HG02973 (cell line): ENCODE measurements around the gene BDH2.

ENCODE experiments used
- ATAC-seq: cut with Tn5 transposase; IDR thresholded peaks from one replicate; pipeline ENCODE4 v1.9.1; 2021; ENCODE audit warnings: moderate library complexity; ENCODE audit not compliant: unreplicated experiment

Gene BDH2

DNA sequence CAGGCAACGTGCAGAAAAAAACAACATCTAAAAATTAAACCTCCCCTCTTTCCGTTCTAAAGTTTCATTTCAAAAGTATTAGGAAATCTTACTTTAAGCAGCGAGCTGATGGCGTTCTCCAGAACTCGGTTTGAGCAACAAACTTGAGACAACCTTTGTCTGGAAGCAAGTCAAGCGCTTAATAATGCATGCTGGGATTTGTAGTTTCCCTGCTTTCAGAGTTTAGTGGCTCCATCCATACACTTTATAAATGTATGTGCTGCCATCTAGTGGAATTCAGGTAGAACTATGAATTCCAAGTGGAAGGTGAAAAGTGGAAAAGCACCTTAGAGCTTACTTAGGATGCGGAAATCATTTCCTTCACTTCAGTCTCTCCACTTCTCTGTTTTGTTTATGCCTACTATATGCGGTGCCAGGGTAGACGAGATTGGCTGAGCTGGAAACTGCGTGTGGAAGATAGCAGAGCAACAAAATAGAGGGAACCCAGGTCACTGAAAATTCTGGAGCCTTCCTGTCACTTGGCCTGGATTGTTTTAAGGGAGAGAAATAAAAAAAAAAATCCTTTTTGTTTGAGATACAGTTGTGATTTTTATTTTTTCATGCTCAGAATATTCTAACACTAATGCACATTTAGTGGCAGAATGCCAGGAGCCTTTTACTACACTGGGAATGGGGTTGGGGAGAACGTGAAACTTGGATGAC lies at the start of gene BDH2:
Gene BDH2, minus strand, starts transcription at position 144 of the 702 bp plus-strand sequence. CDS start 3,580 bp downstream, outside the sequence.
- ATAC-seq, result peak; percentile 98

DNA sequence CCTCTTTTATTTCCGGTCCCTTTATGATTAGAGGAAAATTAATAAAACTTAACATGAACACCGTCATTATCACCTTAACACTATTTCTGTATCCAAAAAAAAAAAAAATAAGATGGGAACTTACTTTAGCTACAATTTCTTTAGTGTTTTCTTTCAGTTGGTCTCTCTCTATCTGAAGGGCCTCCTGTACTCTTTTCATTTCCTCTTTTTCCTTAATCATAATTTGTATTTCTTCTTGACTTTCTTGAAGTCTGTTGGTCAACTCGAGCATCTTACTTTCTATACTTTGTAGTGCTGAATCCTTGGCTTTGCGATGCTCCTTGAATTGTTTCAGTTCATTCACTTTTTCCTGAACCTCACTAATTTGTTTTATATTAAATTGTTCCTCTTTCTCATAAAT lies 45.3 kb upstream of the BDH2 start:
- no peak for ATAC-seq

DNA sequence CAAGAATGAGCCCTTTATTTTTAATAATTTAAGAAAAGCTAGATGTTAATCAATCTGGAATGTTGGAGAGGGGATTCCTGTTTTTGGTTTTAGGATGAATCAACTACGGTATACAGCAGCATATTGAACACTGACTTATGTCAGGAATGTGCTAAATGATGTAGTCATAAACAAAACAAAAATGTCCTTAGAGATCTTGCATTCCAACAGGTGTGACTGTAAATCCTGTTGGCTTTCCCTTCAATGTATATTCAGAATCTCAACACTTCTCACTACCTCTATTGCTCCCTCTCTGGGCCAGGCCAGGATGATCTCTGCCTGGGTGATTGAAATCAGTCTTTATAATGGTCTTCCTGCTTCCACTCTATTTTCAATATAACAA lies 37.8 kb upstream of the BDH2 start:
- no peak for ATAC-seq

DNA sequence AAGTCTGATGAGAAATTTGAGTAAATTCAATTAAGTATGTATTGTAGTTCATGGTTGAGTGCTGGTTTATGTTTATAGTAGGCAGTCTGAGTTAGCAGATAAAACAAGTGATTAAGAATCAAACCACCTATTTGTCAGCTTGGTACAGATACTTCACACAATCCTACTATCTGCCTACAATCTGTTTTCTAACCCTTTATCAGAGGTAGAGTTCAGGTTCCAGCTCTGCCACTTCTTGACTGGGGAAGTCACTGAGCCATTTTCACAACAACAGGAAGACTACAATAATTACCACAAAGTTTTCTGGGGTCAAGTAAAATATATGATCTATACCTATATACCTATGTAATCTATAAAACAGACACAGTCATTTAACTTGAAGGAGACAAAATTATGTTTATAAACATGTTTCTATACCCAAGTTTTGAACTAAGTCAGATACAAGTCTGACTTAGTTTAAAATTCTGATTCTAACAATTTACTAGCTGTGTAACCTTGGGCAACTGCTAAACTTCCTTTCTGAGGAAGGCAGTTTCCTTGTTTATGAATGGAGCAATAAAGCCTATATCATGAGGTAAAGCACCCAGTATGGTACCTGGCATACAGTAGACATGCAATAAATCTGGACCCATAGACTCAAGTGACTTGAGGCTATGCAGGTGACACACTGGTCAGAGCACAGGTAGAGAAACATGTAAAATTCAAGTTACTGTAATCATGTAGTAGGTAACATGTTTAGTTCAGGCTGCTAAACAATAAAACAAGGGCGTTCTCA lies 37.2 kb upstream of the BDH2 start:
- ATAC-seq, result no peak

DNA sequence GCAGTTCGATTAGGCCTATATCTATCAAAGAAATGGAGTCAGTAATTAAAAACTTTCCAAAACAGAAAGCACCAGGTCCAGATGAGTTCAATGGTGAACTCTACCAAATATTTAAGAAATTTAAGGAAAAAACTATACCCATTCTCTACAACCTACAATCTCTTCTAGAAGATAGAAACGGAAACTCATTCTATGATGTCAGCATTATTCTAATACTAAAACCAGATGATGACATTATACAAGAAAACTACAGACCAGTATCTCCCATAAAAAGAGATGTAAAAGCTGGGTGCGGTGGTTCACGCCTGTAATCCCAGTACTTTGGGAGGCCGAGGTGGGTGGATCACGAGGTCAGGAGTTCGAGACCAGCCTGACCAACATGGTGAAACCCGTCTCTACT lies 29.5 kb upstream of the BDH2 start:
- no peak for ATAC-seq

DNA sequence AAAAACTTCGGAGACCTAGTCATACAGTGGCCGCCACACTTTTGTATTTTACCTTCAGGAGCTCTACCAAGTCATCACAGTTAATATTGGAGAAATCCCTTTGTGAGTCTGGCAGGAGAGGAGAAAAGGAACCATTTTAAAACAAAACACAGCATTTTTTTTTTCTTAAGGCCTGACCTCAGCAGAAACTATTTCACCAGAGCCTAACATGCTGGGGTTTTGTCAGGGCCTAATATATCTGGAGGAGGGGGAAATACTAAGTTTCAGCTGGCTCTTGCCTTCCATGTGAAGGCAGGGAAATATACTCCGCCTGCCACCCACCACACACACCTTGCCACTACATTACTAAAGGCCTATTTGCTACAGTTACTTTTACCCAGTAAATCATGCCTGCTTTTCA lies 26.5 kb upstream of the BDH2 start:
- ATAC-seq, result no peak

DNA sequence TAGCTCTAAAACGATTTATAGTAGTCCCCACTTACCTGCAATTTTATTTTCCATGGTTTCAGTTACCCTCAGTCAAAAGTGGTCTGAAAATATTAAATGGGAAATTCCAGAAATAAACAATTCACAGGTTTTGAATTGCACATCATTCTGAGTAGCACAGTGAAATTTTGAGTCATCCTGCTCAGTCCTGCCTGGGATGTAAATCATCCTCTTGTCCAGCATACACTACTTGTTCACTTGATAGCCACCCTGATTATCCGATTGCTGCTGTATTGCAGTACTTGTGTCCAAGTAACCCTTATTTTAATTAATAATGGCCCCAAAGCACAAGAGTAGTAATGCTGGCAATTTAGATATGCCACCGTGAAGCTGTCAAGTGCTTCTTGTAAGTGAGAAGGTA lies 23.5 kb upstream of the BDH2 start:
- ATAC-seq, result no peak

DNA sequence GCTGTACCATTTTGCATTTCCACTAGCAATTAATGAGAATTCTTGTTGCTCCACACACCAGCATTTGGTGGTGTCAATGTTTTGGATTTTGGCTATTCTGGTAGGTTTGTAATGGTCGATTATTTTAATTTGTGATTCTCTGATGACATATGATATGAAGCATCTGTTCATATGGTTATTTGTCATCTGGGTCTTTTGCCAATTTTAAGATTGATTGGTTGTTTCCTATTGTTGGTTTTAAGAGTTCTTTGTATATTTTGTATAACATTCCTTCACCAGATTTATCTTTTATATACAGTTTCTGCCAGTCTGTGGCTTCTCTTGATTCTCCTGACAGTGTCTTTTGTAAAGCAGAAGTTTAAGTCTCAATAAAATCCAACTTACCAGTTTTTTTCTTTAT lies 18.5 kb upstream of the BDH2 start:
- no peak for ATAC-seq

DNA sequence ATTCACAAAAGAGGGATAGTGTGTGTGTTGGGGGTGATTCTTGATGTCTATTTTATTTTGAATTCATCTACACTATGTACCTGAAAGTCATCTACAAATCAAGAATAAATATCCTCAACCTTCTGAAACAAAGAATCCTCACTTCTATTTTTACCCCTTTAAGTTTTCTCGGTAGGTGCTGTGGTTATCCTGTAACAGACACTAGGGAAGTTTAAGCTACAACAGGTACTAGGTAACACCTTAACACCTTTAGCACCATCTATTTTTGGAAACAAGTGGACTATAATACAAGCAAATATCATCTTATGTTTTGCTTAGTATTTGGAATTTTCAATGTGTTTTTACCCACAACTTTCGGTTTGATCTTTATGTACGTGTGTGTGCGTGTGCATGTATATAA lies 12.0 kb upstream of the BDH2 start:
- ATAC-seq, result no peak

DNA sequence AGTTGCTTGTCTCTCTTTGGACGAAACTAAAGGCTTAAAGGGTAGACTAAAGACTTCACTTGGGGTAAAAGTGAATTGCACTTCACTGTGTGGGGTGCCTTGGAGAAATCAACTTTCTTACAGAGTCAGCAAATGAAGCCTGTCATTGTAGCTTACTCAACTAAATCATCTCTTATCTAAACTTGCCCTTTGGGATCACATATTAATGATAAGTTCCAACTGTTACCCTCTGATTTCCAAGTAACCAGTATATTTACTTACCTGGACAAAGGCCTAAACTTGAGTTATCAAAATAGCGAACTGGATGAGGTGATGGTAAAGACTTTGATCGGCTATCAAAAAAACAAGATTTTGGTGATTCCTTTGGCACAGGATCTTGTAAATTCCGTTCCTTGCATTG lies 8.9 kb upstream of the BDH2 start:
- ATAC-seq, result no peak

DNA sequence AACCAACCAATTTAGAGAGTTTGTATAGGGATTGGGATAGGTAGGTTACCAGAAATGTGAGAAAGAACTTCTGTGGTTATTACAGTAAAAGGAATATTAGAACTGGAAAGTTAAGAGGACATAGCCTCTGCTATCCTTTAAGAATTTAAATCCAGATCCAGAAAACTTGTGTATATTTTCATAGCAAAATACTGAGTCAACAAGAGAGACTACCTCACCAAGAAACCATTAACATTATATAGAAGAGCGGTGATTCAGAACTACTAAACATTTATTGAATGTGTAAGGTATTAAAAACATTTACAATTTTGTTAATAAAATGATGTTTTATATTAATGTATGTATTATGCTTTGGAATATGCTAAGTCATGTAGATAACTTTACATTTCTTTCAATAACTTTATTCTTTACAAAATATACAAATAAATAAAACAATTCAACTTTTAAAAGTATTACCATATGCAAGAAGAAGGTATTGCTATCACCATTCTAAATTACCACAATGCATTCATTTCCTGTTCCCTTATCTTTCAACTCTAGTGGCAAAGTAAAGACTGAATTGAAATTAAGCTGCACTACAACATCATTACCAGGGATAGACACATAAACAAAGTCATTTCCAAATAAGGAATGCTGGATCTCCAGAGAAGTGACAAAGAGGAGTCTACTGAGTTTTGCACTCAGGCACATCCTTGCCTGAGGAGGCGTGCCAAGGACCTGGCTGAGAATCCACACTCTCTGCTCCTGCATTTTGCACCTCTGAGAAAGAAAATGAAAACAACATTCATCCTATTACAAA lies 6.1 kb upstream of the BDH2 start:
- ATAC-seq, result no peak

DNA sequence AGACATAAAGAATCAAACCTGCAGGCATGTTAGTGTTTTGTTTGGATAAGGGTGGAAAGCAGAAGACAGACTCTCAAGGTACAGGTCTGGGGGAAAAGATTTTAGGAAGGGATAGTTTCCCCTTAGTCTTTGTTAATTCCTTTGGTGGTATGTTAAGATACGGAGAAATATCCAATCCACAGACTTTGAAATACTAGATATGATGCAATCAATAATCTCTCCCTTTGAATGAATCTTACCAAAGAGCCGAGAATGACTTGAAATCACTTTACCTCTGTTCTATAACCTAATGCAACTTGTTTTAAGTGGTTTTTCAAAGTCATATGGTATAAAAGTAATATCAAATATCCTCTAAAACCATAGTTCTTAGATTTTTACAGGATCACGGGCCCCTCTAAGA lies 5.3 kb upstream of the BDH2 start:
- ATAC-seq, result no peak

DNA sequence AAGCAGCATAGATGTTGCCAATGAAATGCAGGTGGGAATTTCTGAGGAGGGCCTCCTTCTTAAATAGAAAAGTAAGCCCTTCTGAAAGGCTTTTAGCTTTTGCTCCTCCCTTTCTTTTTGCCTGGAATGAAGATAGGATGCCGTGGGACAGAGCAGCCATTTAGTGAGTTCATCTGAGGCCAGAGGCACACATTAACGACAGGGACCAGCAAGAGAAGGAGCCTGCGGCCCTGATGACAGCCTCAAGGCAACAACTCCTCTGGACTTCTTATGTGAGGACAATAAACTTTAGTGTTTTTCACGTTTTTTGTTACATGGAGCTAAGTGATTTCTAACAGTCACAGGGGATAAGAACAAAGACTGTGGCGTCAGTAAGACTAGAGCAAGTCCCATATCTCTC lies 1.1 kb upstream of the BDH2 start:
- no peak for ATAC-seq

DNA sequence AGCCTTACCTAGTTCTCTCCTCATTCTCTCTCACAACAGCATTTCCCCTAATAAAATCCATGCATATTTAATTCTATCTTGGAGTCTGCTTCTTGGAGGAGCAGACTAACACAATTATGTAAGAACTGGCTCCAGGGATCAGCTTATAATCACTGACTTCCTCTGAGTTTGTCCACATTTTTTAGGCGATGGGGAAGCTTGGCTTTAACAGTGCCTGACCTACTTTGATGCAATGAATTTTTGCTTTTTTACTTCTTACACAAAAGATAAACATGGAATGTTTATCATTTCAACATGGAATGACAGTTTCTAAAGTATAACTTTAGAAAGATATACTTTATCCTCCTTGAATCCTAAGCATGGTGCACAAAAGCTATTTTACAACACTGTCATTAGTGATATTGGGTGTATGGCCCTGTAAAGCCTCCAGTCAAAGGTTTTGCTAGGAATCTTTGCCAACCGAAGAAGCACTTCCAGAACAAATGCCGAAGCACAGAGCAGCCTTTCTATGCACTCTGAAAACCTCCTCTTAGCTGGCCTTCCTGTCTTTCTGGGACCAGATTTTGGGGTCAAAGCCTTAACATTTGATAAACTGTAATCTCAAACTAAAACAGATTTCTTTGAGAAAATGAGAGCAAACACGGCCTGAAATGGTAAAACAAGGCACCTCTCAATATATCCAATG lies 736 bp downstream of the BDH2 start:
- no peak for ATAC-seq

DNA sequence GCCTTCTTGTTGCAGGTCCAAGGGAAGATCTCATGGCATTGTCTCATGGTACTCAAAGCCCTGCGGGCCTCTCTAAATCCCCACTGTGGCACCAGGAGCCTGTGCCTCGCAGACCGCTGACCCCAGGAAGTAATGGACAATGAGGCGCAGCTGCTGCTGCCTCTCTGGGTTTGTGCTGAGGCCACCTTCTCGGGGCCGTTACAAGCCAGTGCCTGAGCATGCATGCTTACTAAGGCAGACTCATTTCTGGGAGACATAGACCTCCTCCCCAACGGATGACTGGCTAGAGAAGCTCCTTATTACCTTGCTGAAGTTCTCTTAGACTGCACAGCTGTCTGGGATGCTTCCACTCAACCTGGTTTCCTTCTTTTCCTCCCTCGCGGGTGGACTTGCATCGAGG lies 1.3 kb downstream of the BDH2 start:
- no peak for ATAC-seq

DNA sequence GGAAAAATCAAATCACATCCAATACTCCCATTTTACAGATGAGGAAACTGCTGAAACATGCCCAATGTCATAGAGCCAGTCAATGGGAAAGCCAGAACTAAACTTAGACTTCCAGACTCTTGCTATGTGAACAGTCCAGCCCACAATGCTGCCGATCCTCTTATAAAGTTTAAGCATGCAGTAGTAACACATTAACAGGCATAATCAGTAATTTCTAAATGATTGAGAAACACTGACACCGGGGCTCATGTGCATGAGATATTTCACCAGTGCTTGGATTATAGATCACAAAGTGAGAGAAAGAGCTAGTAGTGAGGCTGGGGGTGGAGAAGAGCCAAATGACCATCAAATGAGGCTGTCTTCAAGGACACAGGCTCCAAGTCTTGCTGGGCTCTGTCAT lies 2.5 kb downstream of the BDH2 start:
- no peak for ATAC-seq

DNA sequence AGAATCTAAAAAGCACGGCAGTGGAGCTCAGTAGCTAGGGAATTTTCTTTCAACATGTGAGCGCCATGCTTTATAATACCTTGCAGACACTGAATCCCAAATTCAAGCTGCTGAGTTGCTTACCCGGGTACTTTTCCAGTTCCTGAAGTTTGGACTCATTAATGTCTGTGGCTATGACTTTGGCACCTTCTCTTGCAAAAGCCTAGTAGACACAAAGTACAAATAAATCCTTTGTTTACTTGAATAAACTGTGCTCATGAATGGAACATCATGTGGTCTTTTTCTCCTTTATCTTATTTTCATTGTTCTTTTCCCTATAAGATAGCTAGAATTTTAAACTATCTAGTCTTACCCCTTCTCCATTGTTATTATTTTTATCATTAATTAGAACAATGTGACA lies 4.6 kb downstream of the BDH2 start:
- no peak for ATAC-seq

DNA sequence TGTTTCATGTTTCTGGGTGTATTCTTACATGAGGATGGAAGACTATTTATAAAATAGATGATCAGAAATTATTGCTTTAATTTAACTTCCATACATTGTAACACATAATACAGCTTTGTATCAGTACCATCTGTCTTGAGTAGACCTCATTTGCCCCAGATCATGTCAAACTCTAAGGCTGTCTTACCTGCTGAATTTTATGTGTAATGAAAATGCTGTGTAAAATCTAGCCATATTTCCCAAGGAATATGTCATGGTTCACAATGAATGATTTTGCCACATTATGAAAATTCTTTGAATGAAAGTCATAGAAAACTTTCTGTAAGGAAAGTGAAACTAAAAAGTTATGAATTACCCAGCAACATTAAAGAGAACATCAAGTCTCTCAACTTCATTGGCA lies 7.4 kb downstream of the BDH2 start:
- ATAC-seq, result no peak

DNA sequence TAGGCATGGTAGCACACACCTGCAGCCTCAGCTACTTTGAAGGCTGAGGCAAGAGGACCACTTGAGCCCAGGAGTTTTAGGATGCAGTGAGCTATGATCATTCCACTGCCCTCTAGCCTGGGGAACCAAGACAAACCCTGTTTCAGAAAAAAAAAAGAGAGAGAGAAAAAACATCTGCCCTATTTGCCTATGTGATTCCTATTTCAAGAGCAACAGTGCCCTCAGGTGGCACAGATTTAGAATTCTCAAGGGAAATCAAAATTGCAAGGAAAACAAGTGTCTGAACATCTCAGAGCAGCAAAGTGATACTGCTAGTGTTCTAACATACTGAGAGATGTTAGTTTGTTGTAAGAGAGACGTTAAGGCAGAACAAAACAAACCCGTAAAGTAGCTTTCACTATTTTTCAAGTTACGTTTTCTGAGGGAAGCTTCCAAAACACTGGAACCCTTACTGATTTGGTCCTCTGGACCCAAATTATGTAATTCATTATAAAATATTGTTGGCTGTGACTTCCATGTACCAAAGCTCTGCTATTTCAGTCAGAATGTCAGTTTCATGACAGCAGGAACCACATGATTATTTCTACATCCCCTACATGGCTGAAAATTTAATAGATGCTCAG lies 7.9 kb downstream of the BDH2 start:
- peak; percentile 69 for ATAC-seq

DNA sequence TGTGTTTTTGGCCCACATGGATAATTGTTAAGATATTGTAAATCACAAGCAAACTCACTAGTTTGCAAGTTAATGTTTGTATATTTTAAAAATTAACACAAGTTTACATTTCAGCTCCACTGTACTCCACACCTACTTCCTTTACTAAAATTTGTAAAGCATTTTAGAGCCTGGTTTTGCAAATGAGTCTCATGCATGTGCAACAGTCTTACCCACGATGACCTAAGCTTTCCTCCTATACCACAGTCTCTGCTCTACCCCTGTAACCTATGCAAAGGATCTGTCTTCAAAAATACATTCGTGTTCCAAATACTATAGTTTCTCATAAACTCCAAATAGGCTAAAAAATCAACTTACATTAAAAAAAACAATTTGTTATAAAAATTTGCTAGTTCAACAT lies 10.2 kb downstream of the BDH2 start:
- no peak for ATAC-seq

DNA sequence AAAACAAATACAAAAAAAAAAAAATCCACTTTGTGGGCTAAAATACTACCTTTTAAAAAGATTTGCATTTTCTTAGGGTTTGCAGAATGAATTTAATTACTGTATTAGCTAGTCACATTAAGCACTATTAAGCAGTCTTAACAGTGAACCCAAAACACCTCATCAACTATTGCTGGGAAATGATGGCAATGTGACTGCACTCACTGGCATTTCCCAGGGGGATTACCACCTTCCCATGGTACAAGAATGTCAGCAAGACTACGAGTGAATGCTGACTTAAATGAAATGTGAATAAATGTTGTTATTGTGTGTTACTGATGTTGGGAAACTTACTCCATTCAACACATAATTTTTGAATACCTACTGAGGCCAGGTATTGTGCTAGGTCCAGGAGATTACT lies 13.1 kb downstream of the BDH2 start:
- no peak for ATAC-seq
